ENCODE results near the gene CBLB. TPM values are rescaled to one million over a fixed set of nuclear protein-coding genes. Genes with fewer than 3 reads are reported as not detected.
A peak's percentile ranks its signal among the peaks of the same experiment; 100 is the strongest.

CBLB gene
- total and polyA plus RNA-seq, 9 of the 15 experiments (the other 6 are each of a cell fraction or from before 2014, with no cell fraction given) = 1.8 to 8.1 (median 5.3) TPM

DNA sequence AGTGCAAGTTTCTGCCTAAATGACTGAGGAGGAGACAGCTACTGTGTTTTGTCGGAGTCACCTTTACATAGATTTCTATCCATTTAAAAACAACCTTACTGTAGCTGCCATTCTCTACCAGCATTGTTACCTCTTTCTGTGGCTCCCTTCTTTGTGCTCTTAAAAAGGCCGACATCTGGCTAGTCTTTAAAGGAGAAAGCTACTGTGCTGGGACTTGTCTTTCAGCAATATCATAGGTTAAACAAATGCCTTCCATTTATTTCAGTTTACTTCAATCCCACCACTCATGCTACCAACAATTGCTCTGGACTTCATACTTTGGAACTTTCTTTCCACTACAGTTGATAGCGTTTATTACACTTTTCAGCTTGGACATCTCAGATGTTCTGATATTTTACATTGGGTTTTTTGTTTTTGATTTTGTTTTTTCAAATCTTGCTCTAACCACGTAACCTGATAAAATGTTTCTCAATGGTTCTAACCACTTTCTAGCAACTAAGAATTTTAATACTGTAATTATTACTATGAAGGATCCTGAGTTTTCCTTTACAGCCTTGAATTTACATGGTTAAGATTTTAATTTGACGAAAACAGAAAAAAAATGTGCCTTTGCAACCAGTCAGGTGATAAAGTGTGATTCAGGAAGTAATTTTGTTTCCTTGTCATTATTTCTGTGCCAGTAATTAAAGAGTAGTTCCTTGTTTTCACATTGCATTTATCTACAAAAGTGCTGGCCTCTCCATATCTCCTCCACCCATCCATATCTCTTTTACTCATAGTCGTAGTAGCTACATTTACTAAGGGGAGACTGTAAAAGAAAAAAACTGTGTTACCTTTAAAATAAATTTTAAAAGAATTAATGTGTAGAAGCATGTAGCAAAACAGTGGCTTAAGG, 1.3 kb upstream of the CBLB start:
- H3K9me3 ChIP-seq (replicated peaks; ENCODE audit: control insufficient read depth, insufficient read depth, low read depth, low read length) = no peaks in the 10 kb centered on the region
- peak overlapping the region; percentile 25 for H3K27ac ChIP-seq (ENCODE audit: extremely low read depth, low read depth, low read length)
- no peaks in the 10 kb centered on the region; the same call in 2 of the 3 replicates for H3K36me3 ChIP-seq (ENCODE audit: control insufficient read depth, insufficient read depth, low read length)
- H3K9ac ChIP-seq (ENCODE audit: insufficient read depth in 1 of 2, low read depth in 2 of 2, low read length in 2 of 2) = peak overlapping the region in 1 of 2 experiments; percentile 63; a peak in 1 of 4 replicates
- H3K79me2 ChIP-seq (ENCODE audit: control insufficient read depth, insufficient read depth, low read length) = peaks cover 12% of the 10 kb centered on the region
- H4K20me1 ChIP-seq (replicated peaks; ENCODE audit: control insufficient read depth, insufficient read depth, low read length) = no peaks in the 10 kb centered on the region
- ChIA-PET CTCF (ENCODE audit: low intra/inter-chr PET ratio) (no interaction called here), POLR2A (interaction anchor here (1.9 kb wide), 1 partner anchor 12 kb away, joined by 10 read pairs; no protein-coding TSS in a partner anchor)
- no TSS peak for BruUV-seq (replicated peaks)
- peak overlapping the region; percentile 100 for H2AFZ ChIP-seq (ENCODE audit: low read depth, low read length)
- TF ChIP-seq ARID1B (IDR thresholded peaks at IDR 0.05) (peak; percentile 10; the same call in 1 of the 2 replicates), SMARCA4 (IDR thresholded peaks at IDR 0.05) (0 out of 2 replicates have a peak, but pooled peaks have one; percentile 18), ELF1 (tag; IDR thresholded peaks at IDR 0.05) (0 out of 2 replicates have a peak, but pooled peaks have one; percentile 16), ZBTB1 (CRISPR knock-in tag; IDR thresholded peaks at IDR 0.05; ENCODE audit: borderline replicate concordance, low read depth) (no peak)
- TF ChIP-seq, protein P1, sequence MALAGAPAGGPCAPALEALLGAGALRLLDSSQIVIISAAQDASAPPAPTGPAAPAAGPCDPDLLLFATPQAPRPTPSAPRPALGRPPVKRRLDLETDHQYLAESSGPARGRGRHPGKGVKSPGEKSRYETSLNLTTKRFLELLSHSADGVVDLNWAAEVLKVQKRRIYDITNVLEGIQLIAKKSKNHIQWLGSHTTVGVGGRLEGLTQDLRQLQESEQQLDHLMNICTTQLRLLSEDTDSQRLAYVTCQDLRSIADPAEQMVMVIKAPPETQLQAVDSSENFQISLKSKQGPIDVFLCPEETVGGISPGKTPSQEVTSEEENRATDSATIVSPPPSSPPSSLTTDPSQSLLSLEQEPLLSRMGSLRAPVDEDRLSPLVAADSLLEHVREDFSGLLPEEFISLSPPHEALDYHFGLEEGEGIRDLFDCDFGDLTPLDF (CRISPR knock-in tag; IDR thresholded peaks at IDR 0.05) = no peak
- in situ Hi-C loops (cut with MboI) = no loop called here
- WGBS (ENCODE audit: insufficient coverage, low coverage, missing lambda C conversion rate) = 5% methylated on average over 6 of the region's 6 CpGs
- no peaks in the 10 kb centered on the region for H3K27me3 ChIP-seq (ENCODE audit: control insufficient read depth in 2 of 2, insufficient read depth in 2 of 2, low read length in 2 of 2)
- H3K4me2 ChIP-seq (ENCODE audit: insufficient read depth, low read length) = peak overlapping the region; percentile 88
- ATAC-seq (no peak), DNase-seq (ENCODE audit: extremely low read depth in 1 of 4, low spot score in 3 of 4) (no peak), FAIRE-seq (no peak)
- intact Hi-C loops (cut with micrococcal nuclease) = no loop called here
- H3K4me1 ChIP-seq (replicated peaks in 1 of 2; ENCODE audit: control insufficient read depth in 2 of 2, insufficient read depth in 2 of 2, low read length in 2 of 2) = peaks cover 8 to 10% of the 10 kb centered on the region in 2 experiments; a peak in 4 of 5 replicates
- H3K9me1 ChIP-seq (ENCODE audit: control insufficient read depth, insufficient read depth, low read length) = no peaks in the 10 kb centered on the region
- peak overlapping the region; percentile 76 for H3K4me3 ChIP-seq

All from K562 (cell line).